Sigmoid colon (tissue), 7 donors: Measurements from ENCODE around the gene CFTR. TPM values are rescaled to one million over a fixed set of nuclear protein-coding genes. Genes with fewer than 3 reads are reported as not detected.

ENCODE experiments used
- DNase-seq: peaks from one replicate; pipeline ENCODE4 v3.0.0-alpha.2; 2019
- H3K27ac ChIP-seq, 4 donors: fragments of 200-600 bp; sonication (generic); one replicate each; pipeline ENCODE4 v1.5.1; 2016 to 2019; ENCODE audit warnings: mild to moderate bottlenecking in 1 of 4
- H3K27me3 ChIP-seq, 3 donors: fragments of 200-600 bp; sonication (generic); one replicate each; pipeline ENCODE4 v1.5.1; 2019; ENCODE audit warnings: mild to moderate bottlenecking in 1 of 3
- H3K36me3 ChIP-seq, 4 donors: fragments of 200-600 bp; sonication (generic); one replicate each; pipeline ENCODE4 v1.5.1; 2016 to 2019
- H3K4me1 ChIP-seq, 4 donors: fragments of 200-600 bp; sonication (generic); one replicate each; pipeline ENCODE4 v1.5.1; 2017 to 2019
- H3K4me3 ChIP-seq, 4 donors: fragments of 200-600 bp; sonication (generic); one replicate each; pipeline ENCODE4 v1.5.1; 2017 to 2019; ENCODE audit warnings: mild to moderate bottlenecking in 2 of 4, moderate library complexity in 1 of 4
- H3K9me3 ChIP-seq, 4 donors: fragments of 200-600 bp in 3 of 4; sonication (generic) in 3 of 4; one replicate each; pipeline versions ENCODE4 v1.5.1 to v1.6.1; 2013 to 2019
- CTCF ChIP-seq, 4 experiments: fragments of 450-650 bp in 3 of 4; fragments of 200-600 bp in 1 of 4; IDR thresholded peaks; one replicate each; pipeline ENCODE4 v1.5.1; 2016 to 2019; ENCODE audit warnings: antibody characterized with exemption in 4 of 4, mild to moderate bottlenecking in 3 of 4, moderate library complexity in 2 of 4
- EP300 ChIP-seq, 4 donors: sonication (generic); formaldehyde crosslinking; IDR thresholded peaks; one replicate each; pipeline ENCODE4 v1.6.1; 2017; ENCODE audit warnings: antibody characterized with exemption in 4 of 4
- POLR2A ChIP-seq, 2 donors: fragments of 450-650 bp; IDR thresholded peaks; one replicate each; pipeline ENCODE4 v1.6.1; 2016; ENCODE audit warnings: antibody characterized with exemption in 2 of 2, mild to moderate bottlenecking in 2 of 2, moderate library complexity in 2 of 2
- POLR2AphosphoS5 ChIP-seq, 4 donors: sonication (generic); formaldehyde crosslinking; IDR thresholded peaks; one replicate each; pipeline ENCODE4 v1.6.1; 2017; ENCODE audit warnings: antibody characterized with exemption in 4 of 4
- WGBS, 2 donors: extraction: QIAGEN DNeasy Blood & Tissue Kit; methylation state at CpG; one replicate each; pipeline ENCODE4 v1.1.7; 2013; 5-methylcytosine and 5-hydroxymethylcytosine counted together
- intact Hi-C: fragments of 100-400 bp; cut with DNase I; formaldehyde crosslinking; loops from one replicate; pipeline ENCODE4 v1.15.1; 2023
- polyA plus RNA-seq, 3 donors: library from polyadenylated mRNA; stranded (reverse); fragments of 200-250 nt; gene quantifications; one replicate each; pipeline ENCODE4 v1.2.3, GENCODE V29; 2013
- total RNA-seq, 4 donors: library from RNA; depleted of rRNA; stranded (reverse); fragments of >200 nt; gene quantifications; one replicate each; pipeline ENCODE4 v1.1.0, GENCODE V29; 2016
- donor health status: healthy with polysubstance abuse.
- donor health status: Bipolar disorder and iron deficiency.
- donor health status: healthy.

Gene CFTR
- total and polyA plus RNA-seq, 7 donors = under 0.01 to 39.9 (median 3.4) TPM; not detected in 1

DNA sequence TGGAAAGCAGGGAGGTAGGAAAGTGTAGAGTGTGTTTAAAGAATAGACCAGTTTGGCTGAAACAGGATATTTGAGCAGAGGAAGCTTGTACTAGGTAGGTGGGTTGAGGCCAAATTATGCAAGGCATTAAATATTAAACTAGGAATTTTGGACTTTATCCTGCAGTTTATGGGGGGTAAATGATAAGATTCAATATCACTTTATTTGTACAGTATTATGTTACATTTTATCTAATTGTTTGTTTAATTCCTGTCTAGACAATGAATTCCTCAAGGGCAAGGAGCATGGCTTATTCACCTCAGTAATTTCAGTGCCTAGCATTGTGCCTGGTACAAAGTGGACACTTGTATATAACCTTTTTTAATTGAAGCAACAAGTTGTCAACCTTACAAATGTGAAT lies 125.9 kb downstream of the CFTR start:
- intact Hi-C loops = no loop called here
- Histone ChIP-seq H3K9me3 (no peaks in the 10 kb centered on the region), H3K4me3 (no peak overlapping the region), H3K27me3 (no peaks in the 10 kb centered on the region), H3K36me3 (no peaks in the 10 kb centered on the region), H3K27ac (no peak overlapping the region), H3K4me1 (peaks cover 0 to 18% (median 10%) of the 10 kb centered on the region in 4 donors)
- DNase-seq = no peak
- no peak for TF ChIP-seq POLR2A (IDR thresholded peaks at IDR 0.05)
- no peak for TF ChIP-seq CTCF (IDR thresholded peaks at IDR 0.05)
- no peak for TF ChIP-seq EP300 (IDR thresholded peaks at IDR 0.05)
- no peak for TF ChIP-seq POLR2AphosphoS5 (IDR thresholded peaks at IDR 0.05)

DNA sequence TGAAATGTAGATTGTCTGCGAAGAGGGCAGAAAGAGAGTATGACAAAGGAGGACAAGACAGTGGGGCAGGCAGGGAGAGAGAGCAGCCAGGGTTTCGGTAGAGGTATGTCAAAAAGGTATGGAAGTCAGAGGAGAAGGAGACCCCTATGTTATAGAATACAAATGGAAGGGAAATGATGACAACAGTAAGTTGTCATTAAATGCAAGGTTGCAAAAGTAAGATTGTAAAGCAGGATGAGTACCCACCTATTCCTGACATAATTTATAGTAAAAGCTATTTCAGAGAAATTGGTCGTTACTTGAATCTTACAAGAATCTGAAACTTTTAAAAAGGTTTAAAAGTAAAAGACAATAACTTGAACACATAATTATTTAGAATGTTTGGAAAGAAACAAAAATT lies 126.3 kb downstream of the CFTR start:
- intact Hi-C loops = no loop called here
- Histone ChIP-seq H3K4me3 (no peak overlapping the region), H3K9me3 (no peaks in the 10 kb centered on the region), H3K36me3 (no peaks in the 10 kb centered on the region), H3K27me3 (no peaks in the 10 kb centered on the region), H3K4me1 (peaks cover 0 to 13% (median 8%) of the 10 kb centered on the region in 4 donors), H3K27ac (no peak overlapping the region)
- DNase-seq = no peak
- WGBS, 2 donors = 73 to 89% methylated on average over 3 of the region's 3 CpGs
- TF ChIP-seq POLR2A (IDR thresholded peaks at IDR 0.05) (no peak), POLR2AphosphoS5 (IDR thresholded peaks at IDR 0.05) (no peak), CTCF (IDR thresholded peaks at IDR 0.05) (no peak), EP300 (IDR thresholded peaks at IDR 0.05) (no peak)

DNA sequence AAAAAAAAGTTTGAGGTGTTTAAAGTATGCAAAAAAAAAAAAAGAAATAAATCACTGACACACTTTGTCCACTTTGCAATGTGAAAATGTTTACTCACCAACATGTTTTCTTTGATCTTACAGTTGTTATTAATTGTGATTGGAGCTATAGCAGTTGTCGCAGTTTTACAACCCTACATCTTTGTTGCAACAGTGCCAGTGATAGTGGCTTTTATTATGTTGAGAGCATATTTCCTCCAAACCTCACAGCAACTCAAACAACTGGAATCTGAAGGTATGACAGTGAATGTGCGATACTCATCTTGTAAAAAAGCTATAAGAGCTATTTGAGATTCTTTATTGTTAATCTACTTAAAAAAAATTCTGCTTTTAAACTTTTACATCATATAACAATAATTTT lies 130.6 kb downstream of the CFTR start:
- Histone ChIP-seq H3K4me1 (no peaks in the 10 kb centered on the region), H3K9me3 (no peaks in the 10 kb centered on the region), H3K36me3 (no peaks in the 10 kb centered on the region), H3K27me3 (no peaks in the 10 kb centered on the region), H3K27ac (no peak overlapping the region), H3K4me3 (no peak overlapping the region)
- no peak for DNase-seq
- intact Hi-C loops = no loop called here
- TF ChIP-seq POLR2A (IDR thresholded peaks at IDR 0.05) = no peak
- TF ChIP-seq EP300 (IDR thresholded peaks at IDR 0.05) = no peak
- TF ChIP-seq CTCF (IDR thresholded peaks at IDR 0.05) = no peak
- no peak for TF ChIP-seq POLR2AphosphoS5 (IDR thresholded peaks at IDR 0.05)
- WGBS, 2 donors = 22 to 78% methylated on average over 2 of the region's 2 CpGs

- H3K36me3 ChIP-seq = no peaks in the 10 kb centered on the region
- no peaks in the 10 kb centered on the region for H3K27me3 ChIP-seq
- H3K4me1 ChIP-seq = no peaks in the 10 kb centered on the region
- intact Hi-C loops = no loop called here
- H3K27ac ChIP-seq = no peak overlapping the region
- WGBS, 2 donors = 88 to 89% methylated on average over 3 of the region's 3 CpGs
- H3K4me3 ChIP-seq = no peak overlapping the region
- H3K9me3 ChIP-seq = no peaks in the 10 kb centered on the region
- DNase-seq = no peak
- no peak for TF ChIP-seq POLR2A (IDR thresholded peaks at IDR 0.05)
- TF ChIP-seq POLR2AphosphoS5 (IDR thresholded peaks at IDR 0.05) = no peak
- TF ChIP-seq EP300 (IDR thresholded peaks at IDR 0.05) = no peak
- no peak for TF ChIP-seq CTCF (IDR thresholded peaks at IDR 0.05)
Measured at GRCh38 chr7:117612637-117613036, 132.8 kb downstream of the CFTR start.

- no peak for TF ChIP-seq POLR2AphosphoS5 (IDR thresholded peaks at IDR 0.05)
- TF ChIP-seq POLR2A (IDR thresholded peaks at IDR 0.05) = no peak
- no peak for TF ChIP-seq CTCF (IDR thresholded peaks at IDR 0.05)
- TF ChIP-seq EP300 (IDR thresholded peaks at IDR 0.05) = no peak
- H3K9me3 ChIP-seq = no peaks in the 10 kb centered on the region
Measured at GRCh38 chr7:117616694-117617093, 136.9 kb downstream of the CFTR start.

More at GRCh38 chr7:117616694-117617093, 136.9 kb downstream of the CFTR start:
- H3K4me1 ChIP-seq = no peaks in the 10 kb centered on the region
- no peaks in the 10 kb centered on the region for H3K27me3 ChIP-seq
- intact Hi-C loops = no loop called here
- H3K36me3 ChIP-seq = no peaks in the 10 kb centered on the region
- DNase-seq = no peak
- 4 to 40% methylated on average over 1 of the region's 1 CpG for WGBS, 2 donors
- no peak overlapping the region for H3K4me3 ChIP-seq
- H3K27ac ChIP-seq = no peak overlapping the region
